GM19467 (cell line): Measurements from ENCODE around the gene ACOT13.
"Not testable (repeated sequence)": the region's sequence is repeated elsewhere in the genome, so short reads cannot be mapped to it uniquely, and the experiment has no call there.

Experiments used
- ATAC-seq: cut with Tn5 transposase; IDR thresholded peaks from one replicate; pipeline ENCODE4 v1.9.1; 2021; ENCODE audit warnings: mild to moderate bottlenecking, moderate library complexity; ENCODE audit not compliant: unreplicated experiment

The ACOT13 gene

GRCh38 chr6:24691550-24691949 is 24.7 kb downstream of the ACOT13 start:
- ATAC-seq = no peak

DNA sequence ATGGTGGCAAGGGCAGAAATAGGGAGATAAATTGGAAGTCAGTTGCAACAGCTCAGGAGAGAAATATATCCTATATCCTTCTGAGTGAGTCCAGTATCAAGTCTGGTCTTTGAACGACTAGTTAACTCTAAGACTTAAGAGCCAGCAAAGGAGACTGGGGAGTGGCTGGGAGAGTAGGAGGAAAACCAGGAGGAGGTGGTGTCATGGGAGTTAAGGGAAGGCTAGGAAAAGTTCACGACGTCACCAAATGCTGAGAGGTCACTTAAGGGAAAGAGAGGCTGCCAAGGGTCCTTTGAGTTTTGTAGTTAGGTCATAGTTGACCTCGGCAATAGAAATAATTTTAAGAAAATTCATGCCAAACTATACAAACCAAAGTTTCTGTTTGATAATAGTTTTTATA is 25.1 kb downstream of the ACOT13 start:
- ATAC-seq = no peak

- no peak for ATAC-seq
Observed at GRCh38 chr6:24692415-24692814, 25.5 kb downstream of the ACOT13 start.

GRCh38 chr6:24692848-24693592 is 26.1 kb downstream of the ACOT13 start:
- no peak for ATAC-seq

DNA sequence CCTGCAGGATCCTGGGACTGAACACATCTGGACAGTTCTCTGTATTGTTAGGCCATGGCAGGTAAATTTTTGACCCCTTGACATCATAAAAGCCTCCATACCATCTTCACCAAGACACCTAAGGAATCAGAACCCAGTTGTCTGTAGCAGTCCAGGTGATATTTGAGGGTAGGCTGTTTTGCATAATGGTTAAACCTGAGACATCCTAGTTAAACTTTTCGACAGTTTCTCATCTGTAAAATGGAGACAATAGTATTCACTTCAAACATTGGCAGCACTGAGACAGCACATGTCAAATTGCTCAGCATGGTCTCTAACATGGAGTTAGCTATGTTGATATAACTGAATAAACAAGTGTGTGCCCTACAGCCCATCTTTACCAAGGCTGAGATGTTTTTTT is 27.3 kb downstream of the ACOT13 start:
- ATAC-seq = no peak

DNA sequence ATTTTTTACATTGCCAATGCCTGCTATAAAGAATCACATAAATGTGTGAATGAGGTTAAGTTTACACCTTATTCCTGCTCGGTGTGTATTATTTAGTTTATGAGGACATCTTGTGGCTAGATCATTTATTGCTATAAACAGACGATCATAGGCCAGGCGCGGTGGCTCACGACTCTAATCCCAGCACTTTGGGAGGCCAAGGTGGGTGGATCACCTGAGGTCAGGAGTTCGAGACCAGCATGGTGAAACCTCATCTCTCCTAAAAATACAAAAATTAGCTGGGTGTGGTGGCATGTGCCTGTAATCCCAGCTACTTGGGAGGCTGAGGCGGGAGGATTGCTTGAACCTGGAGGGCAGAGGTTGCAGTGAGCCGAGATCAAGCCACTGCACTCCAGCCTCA is 28.8 kb downstream of the ACOT13 start:
- ATAC-seq = not testable (repeated sequence)

- ATAC-seq = no peak
Observed at GRCh38 chr6:24696097-24696496, 29.2 kb downstream of the ACOT13 start.

GRCh38 chr6:24699521-24700359 is 32.9 kb downstream of the ACOT13 start:
- no peak for ATAC-seq

GRCh38 chr6:24702720-24703282 is 35.9 kb downstream of the ACOT13 start:
- no peak for ATAC-seq

DNA sequence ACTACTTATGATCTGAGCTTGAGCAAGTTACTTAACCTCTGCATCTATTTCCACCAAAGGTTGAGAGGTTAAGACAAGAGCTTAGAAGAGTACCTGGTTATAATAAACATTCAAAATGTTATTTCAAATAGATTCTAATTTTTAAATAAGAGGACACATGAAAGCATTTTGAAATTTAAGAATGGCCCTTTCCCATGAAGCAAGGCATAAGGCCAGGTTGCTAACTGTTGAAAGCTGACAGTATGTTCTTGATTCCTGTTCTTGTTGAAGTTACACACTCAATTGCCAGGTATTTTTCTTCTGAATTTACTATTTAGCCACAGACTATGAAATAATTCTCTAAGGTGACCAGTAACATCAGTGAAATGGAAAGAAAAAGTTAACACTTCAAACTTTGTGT is 37.6 kb downstream of the ACOT13 start:
- no peak for ATAC-seq

DNA sequence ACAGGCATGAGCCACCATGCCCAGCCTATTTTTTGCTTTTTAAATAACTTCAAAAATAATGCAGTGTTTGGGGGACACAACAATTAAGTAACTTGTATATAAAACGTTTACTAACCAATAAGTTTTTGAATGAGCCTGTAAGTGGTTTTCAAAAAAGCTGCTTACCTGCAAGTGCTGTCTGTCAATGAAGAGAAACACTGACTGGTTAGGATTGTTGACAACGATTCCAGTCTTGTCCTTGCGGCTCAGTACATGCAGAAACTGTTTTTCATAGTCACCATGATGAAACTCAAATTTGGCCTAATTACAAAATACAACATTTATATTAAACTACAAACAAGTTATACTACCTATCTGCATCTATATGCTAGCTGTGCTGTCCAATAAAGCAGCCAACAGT is 41.7 kb downstream of the ACOT13 start:
- no peak for ATAC-seq

GRCh38 chr6:24709014-24709711 is 42.3 kb downstream of the ACOT13 start:
- no peak for ATAC-seq

DNA sequence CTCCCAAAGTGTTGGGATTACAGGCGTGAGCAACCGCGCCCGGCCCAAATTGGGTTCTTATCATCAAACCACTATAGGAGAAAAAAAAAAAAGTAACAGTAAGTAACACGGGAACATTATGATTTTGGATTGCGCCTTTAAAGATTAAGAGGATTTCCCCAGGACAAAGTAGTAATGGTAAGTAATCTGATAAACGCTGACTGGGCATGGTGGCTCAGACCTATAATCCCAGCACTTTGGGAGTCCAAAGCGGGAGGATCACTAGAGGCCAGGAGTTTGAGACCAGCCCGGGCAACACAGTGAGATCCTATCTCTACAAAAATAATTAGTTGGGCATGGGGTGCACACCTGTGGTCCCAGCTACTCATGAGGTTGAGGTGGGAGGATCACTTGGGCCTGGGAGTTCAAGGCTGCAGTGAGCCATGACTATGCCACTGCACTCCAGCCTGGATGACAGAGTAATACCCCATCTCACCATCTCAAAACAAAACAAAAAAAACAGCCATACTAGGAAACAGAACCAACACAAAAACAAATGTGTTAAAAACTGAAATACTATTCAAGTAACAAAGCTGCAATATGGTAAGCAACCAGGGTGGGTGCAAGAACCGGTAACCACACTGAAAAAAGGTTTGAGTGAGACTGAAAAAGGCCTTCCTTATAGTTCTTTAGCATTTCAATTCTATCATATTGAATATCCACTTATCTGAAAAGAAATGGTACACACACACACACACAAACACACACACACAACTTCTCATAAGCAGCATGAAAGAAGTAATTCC is 43.8 kb downstream of the ACOT13 start:
- no peak for ATAC-seq

- not testable (repeated sequence) for ATAC-seq
Observed at GRCh38 chr6:24716602-24717148, 49.8 kb downstream of the ACOT13 start.

DNA sequence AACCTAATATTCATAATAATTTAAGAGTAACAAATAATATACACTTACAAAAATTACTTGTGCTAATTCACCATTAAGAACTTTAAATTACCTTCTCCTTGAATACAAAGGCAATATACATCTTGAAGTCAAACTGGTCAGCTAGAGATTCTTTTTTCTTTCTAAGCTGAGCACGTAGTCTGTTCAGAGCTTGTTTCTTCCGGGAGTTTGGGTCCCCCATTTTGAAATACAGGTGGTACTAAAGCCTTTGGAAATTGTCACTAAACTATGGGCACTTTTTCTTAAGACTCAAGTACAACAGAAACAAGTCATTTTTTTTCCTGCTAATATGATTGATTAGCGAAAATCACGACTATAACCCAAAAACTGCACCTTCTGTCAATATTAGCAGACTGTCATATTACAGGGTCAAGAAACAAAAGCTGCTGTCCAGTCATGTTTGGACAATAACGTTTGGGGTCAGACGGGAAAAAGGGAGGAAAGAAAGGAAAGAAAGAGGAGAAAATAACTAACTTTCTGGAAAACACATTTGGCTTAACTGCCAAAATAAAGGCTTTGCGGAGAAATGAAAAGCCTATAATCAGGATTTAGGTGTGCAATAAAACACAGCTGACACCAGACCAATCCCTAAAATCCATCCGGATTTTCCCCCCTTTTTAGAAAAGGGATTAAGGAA is 51.7 kb downstream of the ACOT13 start:
- ATAC-seq = no peak

- ATAC-seq = no peak
Observed at GRCh38 chr6:24719125-24719971, 52.5 kb downstream of the ACOT13 start, which contains the start of gene C6orf62. TSS of gene C6orf62 (minus strand) at chr6:24719154. CDS start at chr6:24718668, 486 bp downstream.

DNA sequence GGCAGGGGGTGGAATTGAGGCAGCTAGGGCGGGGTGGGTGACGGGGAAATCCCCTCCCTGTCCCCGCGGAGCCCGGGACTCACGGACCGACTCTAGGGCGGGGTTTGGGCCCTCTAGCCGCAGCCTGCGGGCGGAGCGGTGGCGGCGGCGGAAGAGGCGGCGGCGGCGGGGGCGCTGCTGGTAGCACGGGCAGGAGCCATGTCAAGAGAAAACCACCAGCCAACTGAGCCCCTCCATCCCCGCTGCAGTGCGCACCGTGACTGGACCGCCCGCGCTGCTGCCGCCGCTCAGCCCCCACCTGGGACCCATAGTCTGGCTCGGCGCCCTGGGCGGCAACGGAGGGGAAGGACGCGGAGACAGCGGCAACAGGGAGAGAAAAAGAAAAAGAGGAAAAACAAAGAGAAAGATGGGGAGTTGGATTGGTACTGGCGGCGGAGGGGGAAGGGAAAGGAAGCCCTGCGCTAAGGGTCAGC is 53.3 kb downstream of the ACOT13 start:
- ATAC-seq = no peak
